ENCODE measurements around the gene AKAP4. TPM values are rescaled to one million over a fixed set of nuclear protein-coding genes. Genes with fewer than 3 reads are reported as not detected.

AKAP4 gene
- total RNA-seq, 2 experiments from 2014 or later, result not detected

DNA sequence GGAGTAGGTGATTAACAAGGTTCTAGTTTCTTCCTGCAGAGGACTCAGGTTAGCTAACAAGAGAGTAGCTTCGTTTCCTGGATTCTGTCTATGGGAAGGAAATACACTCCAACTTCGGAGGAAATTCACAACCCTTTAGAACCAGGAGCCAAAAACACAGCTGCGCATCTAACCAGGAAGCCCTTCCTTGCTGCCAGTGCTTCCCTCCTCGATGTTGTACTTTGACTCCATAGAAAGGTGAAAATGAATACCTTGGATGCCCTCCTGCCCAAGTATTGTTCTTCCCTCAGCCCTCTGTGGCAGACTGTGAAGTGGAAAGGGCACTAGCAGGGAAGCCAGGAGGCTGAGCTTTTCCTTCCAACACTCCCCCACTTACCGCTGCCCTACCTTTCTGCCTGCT is 35.1 kb downstream of the AKAP4 start:
- Mint-ChIP-seq H3K9me3 (ENCODE audit: low read depth) (no peaks in the 10 kb centered on the region), H3K27ac (no peak overlapping the region), H3K4me1 (peaks cover 16% of the 10 kb centered on the region), H3K27me3 (peaks cover 3% of the 10 kb centered on the region), H3K36me3 (no peaks in the 10 kb centered on the region), H3K4me3 (no peak overlapping the region)
- CTCF ChIA-PET, result no interaction called here
- ATAC-seq, result no peak
- DNase-seq, result no peak

DNA sequence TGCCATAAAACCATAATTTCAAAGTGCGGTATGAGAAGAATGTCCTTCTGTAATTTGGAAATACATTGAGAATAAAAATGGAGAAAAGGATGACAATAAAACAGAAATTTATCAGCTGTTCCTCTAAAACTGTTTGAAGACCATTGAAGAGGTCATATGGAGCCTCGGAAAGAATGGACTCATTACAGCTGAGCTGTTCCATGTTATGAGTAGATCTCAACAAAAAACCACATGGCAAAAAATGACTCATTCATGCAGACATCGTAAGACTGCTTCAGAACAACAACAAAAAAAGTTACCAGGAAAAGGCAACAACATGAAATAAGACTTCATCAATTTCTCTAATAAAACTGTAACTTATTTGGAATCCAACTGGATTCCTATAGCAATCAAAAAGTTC is 39.7 kb downstream of the AKAP4 start:
- H3K9me3 Mint-ChIP-seq (ENCODE audit: low read depth), result no peaks in the 10 kb centered on the region
- DNase-seq, result no peak
- ATAC-seq, result no peak
- peaks cover 2% of the 10 kb centered on the region for H3K4me1 Mint-ChIP-seq
- H3K36me3 Mint-ChIP-seq, result no peaks in the 10 kb centered on the region
- H3K27ac Mint-ChIP-seq, result no peak overlapping the region
- H3K27me3 Mint-ChIP-seq, result no peaks in the 10 kb centered on the region
- H3K4me3 Mint-ChIP-seq, result no peak overlapping the region
- CTCF ChIA-PET, result no interaction called here

DNA sequence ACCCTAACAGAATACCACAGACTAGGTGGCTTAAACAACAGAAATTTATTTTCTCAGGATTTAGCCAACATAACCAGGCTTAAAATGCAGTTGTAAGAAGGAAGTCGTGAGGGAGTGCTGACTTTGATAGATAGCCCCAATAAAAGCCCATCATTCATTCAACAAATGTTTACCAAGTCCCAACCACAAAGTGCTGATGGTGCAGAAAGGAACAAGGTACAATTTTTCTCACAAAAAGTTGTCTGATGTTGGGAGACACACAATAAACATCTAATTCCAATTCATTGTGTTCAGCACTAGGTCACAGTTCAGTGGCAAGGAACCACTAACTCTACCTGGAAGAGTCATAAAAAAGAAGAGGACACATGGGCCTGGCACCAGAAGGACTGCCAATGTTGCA is 42.2 kb downstream of the AKAP4 start:
- Mint-ChIP-seq H3K27me3 (peaks cover 5% of the 10 kb centered on the region), H3K4me3 (no peak overlapping the region), H3K27ac (no peak overlapping the region), H3K4me1 (peaks cover 2% of the 10 kb centered on the region), H3K9me3 (ENCODE audit: low read depth) (no peaks in the 10 kb centered on the region), H3K36me3 (no peaks in the 10 kb centered on the region)
- CTCF ChIA-PET, result no interaction called here
- DNase-seq, result no peak
- no peak for ATAC-seq

DNA sequence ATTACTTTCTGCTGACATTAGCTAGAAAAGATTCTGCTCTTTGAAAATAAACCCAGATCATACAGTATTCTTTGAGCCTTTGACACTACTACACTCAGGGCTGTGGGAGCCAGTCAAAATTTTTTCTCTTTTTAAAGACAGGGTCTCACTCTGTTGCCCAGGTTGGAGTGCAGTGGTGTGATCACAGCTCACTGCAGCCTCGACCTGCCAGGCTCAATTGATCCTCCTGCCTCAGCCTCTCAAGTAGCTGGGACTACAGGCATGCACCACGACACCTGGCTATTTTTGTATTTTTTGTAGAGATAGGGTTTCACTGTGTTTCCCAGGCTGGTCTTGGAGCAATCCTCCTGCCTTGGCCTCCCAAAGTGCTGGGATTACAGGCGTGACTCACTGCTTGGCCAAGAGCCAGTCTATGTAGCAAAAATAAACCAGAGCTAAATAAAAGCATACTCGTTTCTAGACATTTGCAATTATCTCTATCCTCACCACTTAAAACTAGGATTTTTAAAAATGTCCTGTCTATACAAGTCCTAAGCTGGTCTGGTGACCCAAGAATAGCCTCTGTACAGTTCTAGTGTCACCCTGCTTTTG is 43.2 kb downstream of the AKAP4 start:
- Mint-ChIP-seq H3K27me3 (peaks cover 5% of the 10 kb centered on the region), H3K4me3 (no peak overlapping the region), H3K27ac (no peak overlapping the region), H3K9me3 (ENCODE audit: low read depth) (no peaks in the 10 kb centered on the region), H3K36me3 (no peaks in the 10 kb centered on the region), H3K4me1 (peaks cover 2% of the 10 kb centered on the region)
- DNase-seq (no peak), ATAC-seq (no peak)
- CTCF ChIA-PET, result no interaction called here

DNA sequence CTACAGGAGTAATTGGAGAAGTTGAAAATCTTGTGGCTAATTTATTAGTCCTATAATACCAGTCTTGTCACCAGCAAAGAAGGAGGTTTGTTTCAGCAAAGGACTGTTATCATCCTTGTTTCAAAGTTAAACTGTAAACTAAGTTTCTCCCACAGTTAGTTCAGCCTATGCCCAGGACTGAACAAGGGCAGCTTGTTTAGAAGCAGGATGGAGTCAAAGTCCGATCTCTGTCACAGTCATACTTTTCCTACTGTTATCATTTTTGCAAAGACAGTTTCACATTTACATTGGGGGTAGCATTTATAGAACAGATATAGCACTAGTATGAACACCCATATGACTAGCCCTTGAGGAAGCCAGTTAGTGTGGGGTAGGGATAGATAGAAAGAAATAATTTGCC is 46.4 kb downstream of the AKAP4 start:
- no peak for DNase-seq
- H3K27me3 Mint-ChIP-seq, result peaks cover 5% of the 10 kb centered on the region
- no peak for ATAC-seq
- H3K4me1 Mint-ChIP-seq, result no peaks in the 10 kb centered on the region
- CTCF ChIA-PET, result no interaction called here
- no peak overlapping the region for H3K27ac Mint-ChIP-seq
- no peaks in the 10 kb centered on the region for H3K36me3 Mint-ChIP-seq
- H3K9me3 Mint-ChIP-seq (ENCODE audit: low read depth), result no peaks in the 10 kb centered on the region
- H3K4me3 Mint-ChIP-seq, result no peak overlapping the region

DNA sequence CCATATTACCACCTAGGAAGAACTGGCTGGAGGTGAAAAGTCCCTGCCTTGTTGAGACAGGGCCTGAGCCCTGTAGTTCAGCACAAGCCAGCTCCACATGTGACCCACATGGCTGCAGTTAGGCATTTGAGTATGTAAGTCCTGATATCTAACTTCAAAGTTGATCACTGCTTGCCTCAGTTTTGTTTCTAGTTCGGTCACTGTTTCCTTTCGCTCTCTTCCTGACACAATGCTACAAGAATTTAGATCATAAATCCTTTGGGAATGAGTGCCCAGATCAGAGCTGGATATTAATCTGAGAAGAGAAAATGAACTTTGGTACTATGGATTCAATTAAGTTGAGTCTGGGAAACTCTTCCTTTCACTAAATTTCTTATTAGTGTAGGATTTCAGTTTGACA is 48.4 kb downstream of the AKAP4 start:
- no peak overlapping the region for H3K27ac Mint-ChIP-seq
- ATAC-seq (no peak), DNase-seq (no peak)
- H3K4me1 Mint-ChIP-seq, result no peaks in the 10 kb centered on the region
- H3K9me3 Mint-ChIP-seq (ENCODE audit: low read depth), result no peaks in the 10 kb centered on the region
- H3K36me3 Mint-ChIP-seq, result no peaks in the 10 kb centered on the region
- H3K27me3 Mint-ChIP-seq, result peaks cover 5% of the 10 kb centered on the region
- H3K4me3 Mint-ChIP-seq, result no peak overlapping the region
- CTCF ChIA-PET, result no interaction called here

DNA sequence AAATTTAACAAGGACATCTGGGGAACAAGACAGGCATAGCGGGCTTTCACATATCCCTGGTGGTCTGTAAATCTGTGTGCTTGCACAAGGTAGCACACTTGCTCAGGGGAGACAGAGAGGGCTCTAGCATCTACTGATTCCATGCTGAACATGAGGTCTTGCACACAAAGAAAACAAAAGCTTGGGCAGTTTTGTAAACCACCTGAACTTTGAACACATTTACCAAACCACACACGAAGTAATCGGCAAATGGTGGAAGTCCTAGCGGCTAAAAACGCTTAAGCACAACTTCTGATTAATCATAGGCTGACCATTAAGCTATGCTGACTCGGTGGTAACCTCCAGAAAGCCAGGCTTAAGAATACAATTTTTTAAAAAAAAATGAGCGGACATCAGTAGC is 52.8 kb downstream of the AKAP4 start:
- H3K27me3 Mint-ChIP-seq, result no peaks in the 10 kb centered on the region
- H3K4me3 Mint-ChIP-seq, result no peak overlapping the region
- ATAC-seq (no peak), DNase-seq (no peak)
- CTCF ChIA-PET, result no interaction called here
- no peaks in the 10 kb centered on the region for H3K4me1 Mint-ChIP-seq
- H3K27ac Mint-ChIP-seq, result no peak overlapping the region
- H3K9me3 Mint-ChIP-seq (ENCODE audit: low read depth), result no peaks in the 10 kb centered on the region
- no peaks in the 10 kb centered on the region for H3K36me3 Mint-ChIP-seq

Other genes starting within 250 kb of the AKAP4 start
- under 1 TPM; 0.23 to 0.49 TPM for gene CCNB3, start 3.8 kb upstream of the AKAP4 start, total RNA-seq